Mesothelial cell of epicardium (in vitro differentiated cells): ENCODE results near the gene FAM83F. TPM values are rescaled to one million over a fixed set of nuclear protein-coding genes. Genes with fewer than 3 reads are reported as not detected.

Experiments
- DNase-seq, 2 experiments: peaks; one replicate each; pipeline ENCODE4 v3.0.0; 2021; ENCODE audit warnings: low spot score in 2 of 2; ENCODE audit not compliant: unreplicated experiment in 2 of 2
- H3K27ac Mint-ChIP-seq: 2 replicates; pipeline ENCODE4 v1.8.0; 2021; ENCODE audit warnings: mixed read lengths
- H3K27me3 Mint-ChIP-seq: 2 replicates; pipeline ENCODE4 v1.8.0; 2021; ENCODE audit warnings: low read depth, mixed read lengths
- H3K36me3 Mint-ChIP-seq: 2 replicates; pipeline ENCODE4 v1.8.0; 2021; ENCODE audit warnings: mixed read lengths
- H3K4me1 Mint-ChIP-seq: 2 replicates; pipeline ENCODE4 v1.8.0; 2021; ENCODE audit warnings: mixed read lengths
- H3K4me3 Mint-ChIP-seq: 2 replicates; pipeline ENCODE4 v1.8.0; 2021; ENCODE audit warnings: mild to moderate bottlenecking, moderate library complexity, mixed read lengths
- H3K9me3 Mint-ChIP-seq: 2 replicates; pipeline ENCODE4 v1.8.0; 2021; ENCODE audit warnings: mixed read lengths
- total RNA-seq: library from RNA; stranded (reverse); gene quantifications from 3 replicates; pipeline ENCODE4 v1.2.1, GENCODE V29; 2021
- TF ChIP-seq, protein P1 (sequence below): fragments of 200-600 bp; sonication (generic); IDR thresholded peaks from one replicate; pipeline ENCODE4 v1.5.0; 2021; ENCODE audit warnings: antibody characterized with exemption; ENCODE audit not compliant: unreplicated experiment

The FAM83F gene
- total RNA-seq, 1 donor from 2014 or later: 8.0 TPM

DNA sequence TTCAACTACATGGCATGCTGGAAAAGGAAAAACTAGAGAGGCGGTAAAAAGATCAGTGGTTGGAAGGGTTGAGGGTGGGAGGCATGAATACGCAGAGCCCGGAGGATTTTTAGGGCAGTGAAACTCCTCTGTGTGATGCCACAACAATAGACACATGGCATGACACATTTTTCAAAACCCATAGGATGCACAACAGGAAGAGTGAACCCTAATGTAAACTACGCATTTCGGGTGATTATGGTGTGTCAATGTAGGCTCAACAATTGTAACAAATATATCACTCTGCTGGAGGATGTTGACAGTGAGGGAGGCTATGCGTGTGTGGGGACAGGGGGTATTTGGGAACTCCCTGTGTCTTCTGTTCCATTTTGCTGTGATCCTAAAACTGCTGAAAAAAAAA is 15.7 kb upstream of the FAM83F start:
- H3K4me3 Mint-ChIP-seq: no peak overlapping the region
- H3K9me3 Mint-ChIP-seq: no peaks in the 10 kb centered on the region

GRCh38 chr22:39979458-39979857 is 15.3 kb upstream of the FAM83F start:
- no peak overlapping the region for H3K27ac Mint-ChIP-seq
- H3K9me3 Mint-ChIP-seq: no peaks in the 10 kb centered on the region
- peaks cover 66% of the 10 kb centered on the region for H3K27me3 Mint-ChIP-seq
- H3K4me1 Mint-ChIP-seq: no peaks in the 10 kb centered on the region
- TF ChIP-seq, protein P1, sequence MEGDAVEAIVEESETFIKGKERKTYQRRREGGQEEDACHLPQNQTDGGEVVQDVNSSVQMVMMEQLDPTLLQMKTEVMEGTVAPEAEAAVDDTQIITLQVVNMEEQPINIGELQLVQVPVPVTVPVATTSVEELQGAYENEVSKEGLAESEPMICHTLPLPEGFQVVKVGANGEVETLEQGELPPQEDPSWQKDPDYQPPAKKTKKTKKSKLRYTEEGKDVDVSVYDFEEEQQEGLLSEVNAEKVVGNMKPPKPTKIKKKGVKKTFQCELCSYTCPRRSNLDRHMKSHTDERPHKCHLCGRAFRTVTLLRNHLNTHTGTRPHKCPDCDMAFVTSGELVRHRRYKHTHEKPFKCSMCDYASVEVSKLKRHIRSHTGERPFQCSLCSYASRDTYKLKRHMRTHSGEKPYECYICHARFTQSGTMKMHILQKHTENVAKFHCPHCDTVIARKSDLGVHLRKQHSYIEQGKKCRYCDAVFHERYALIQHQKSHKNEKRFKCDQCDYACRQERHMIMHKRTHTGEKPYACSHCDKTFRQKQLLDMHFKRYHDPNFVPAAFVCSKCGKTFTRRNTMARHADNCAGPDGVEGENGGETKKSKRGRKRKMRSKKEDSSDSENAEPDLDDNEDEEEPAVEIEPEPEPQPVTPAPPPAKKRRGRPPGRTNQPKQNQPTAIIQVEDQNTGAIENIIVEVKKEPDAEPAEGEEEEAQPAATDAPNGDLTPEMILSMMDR: no peak
- no peak overlapping the region for H3K4me3 Mint-ChIP-seq
- DNase-seq: no peak
- H3K36me3 Mint-ChIP-seq: no peaks in the 10 kb centered on the region

More for the DNA sequence above, 15.7 kb upstream of the FAM83F start:
- TF ChIP-seq, protein P1: no peak
- Mint-ChIP-seq H3K27ac (no peak overlapping the region), H3K27me3 (peaks cover 66% of the 10 kb centered on the region), H3K36me3 (no peaks in the 10 kb centered on the region), H3K4me1 (no peaks in the 10 kb centered on the region)
- DNase-seq: no peak

DNA sequence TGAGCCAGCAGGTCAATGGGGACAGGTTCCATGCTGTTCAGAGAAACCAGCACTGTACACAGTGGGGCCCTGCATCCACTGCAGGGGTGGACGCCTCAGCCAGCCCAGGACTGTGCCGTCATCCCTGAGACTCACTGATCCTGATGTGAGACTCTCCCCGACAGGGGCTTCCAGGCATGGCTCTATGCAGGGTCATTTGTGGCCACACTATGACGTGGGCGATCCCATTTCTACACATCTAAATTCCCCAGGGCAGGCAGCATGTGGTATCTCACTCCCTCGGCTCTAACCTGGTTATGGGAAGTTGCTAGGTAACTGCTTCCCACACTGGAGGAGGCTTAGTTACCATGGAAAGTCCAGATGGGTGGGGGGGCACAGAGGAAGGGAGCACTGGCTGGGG is 14.2 kb upstream of the FAM83F start:
- Mint-ChIP-seq H3K9me3 (no peaks in the 10 kb centered on the region), H3K36me3 (no peaks in the 10 kb centered on the region), H3K27me3 (peaks cover 63% of the 10 kb centered on the region), H3K4me1 (no peaks in the 10 kb centered on the region), H3K27ac (no peak overlapping the region), H3K4me3 (no peak overlapping the region)
- TF ChIP-seq, protein P1: no peak
- DNase-seq: no peak

- peaks cover 51% of the 10 kb centered on the region for H3K27me3 Mint-ChIP-seq
- no peak overlapping the region for H3K4me3 Mint-ChIP-seq
- no peaks in the 10 kb centered on the region for H3K36me3 Mint-ChIP-seq
- H3K9me3 Mint-ChIP-seq: no peaks in the 10 kb centered on the region
- no peak overlapping the region for H3K27ac Mint-ChIP-seq
- H3K4me1 Mint-ChIP-seq: no peaks in the 10 kb centered on the region
- TF ChIP-seq, protein P1: no peak
- DNase-seq: no peak
These were observed 11.4 kb upstream of the FAM83F start for GRCh38 chr22:39983346-39983745.

DNA sequence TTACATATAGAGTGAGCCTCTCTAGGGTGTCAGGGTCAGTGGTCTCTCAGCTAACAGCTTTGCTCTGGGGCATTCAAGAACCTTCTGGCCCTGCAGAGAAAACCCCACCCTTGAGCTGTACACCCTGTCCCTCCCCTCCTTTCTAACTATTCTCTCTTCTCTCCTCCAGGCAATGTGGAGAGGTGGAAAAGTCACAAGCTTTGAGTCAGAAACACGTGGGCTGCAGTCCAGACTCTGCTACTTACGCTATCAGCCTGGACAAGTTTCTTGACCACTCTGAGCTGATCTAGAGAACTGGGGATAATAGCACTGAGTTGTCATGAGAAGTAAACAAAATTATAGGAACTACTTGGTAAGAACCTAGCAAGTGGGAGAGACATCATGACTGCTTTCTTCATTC is 10.7 kb upstream of the FAM83F start:
- Mint-ChIP-seq H3K27me3 (peaks cover 54% of the 10 kb centered on the region), H3K36me3 (no peaks in the 10 kb centered on the region), H3K27ac (no peak overlapping the region), H3K4me3 (no peak overlapping the region), H3K9me3 (no peaks in the 10 kb centered on the region), H3K4me1 (no peaks in the 10 kb centered on the region)
- no peak for DNase-seq
- TF ChIP-seq, protein P1: no peak

DNA sequence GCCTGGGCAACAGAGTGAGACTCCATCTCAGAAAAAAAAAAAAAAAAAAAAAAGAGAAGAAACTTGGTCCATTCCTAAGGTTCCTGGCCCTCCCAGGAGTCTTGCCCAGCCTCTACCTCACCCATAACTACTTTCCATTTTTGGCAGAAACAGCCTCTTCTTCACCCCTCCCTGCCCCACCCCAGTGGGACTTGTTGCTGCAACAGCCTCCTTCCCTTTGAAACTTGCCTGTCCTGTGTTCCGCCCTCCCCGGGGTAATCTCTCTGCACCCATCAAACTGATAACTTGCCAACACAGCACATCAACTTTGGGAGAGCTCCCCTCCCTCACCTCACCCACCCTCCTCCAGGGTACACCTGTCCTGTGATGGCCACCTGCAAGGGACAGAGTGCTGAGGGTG is 10.0 kb upstream of the FAM83F start:
- Mint-ChIP-seq H3K36me3 (no peaks in the 10 kb centered on the region), H3K9me3 (no peaks in the 10 kb centered on the region), H3K4me1 (no peaks in the 10 kb centered on the region), H3K27me3 (peaks cover 54% of the 10 kb centered on the region), H3K27ac (no peak overlapping the region), H3K4me3 (no peak overlapping the region)
- DNase-seq: no peak
- TF ChIP-seq, protein P1: no peak
